Measurements from ENCODE around the gene MARCHF10.

MARCHF10 gene

DNA sequence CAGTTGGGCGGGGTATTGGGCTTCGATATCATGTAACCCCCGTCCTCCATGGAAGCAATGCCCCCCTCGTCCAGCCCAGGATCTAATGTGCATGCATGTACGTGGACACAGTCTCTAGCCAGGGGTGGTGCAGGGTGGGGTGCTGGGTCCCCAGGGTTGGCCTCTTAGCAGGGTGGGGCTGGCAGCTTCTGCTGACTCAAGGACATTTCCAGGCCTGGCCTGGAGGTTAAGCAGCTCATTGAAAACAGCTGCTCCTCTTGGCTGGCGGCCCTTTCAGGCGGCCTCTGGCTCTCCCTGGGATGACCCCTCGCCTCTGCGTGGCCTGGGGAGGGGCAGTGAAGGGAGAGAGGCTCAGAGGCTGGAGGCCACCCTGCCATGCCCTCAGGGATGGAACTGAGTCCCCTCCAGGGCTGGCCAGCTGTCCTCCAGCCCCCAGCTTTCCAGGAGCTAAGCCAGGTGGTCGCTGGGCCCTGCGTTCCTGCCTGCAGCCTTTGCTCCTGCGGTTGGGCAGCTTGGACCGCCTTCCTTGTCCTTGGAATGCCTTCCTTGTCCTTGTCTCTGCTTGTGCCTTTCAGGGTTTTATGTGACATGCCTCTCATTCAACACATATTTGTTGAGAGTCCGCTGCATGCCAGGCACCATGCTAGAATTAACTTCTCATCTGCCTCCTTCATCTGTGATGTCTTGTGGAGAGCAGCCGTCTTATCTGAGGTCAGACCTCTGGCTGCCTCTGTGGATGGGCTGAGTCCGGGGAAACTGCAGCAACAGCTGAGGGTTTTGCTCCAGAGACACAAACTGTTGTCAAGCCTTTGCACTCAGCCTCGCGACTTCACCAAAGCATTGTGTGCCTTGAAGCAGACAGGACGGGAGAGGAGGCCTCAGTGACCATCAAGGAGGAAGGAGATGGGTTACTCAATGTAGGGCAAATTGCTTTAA, 154.0 kb downstream of the MARCHF10 start:
- DNase-seq, result no peak

DNA sequence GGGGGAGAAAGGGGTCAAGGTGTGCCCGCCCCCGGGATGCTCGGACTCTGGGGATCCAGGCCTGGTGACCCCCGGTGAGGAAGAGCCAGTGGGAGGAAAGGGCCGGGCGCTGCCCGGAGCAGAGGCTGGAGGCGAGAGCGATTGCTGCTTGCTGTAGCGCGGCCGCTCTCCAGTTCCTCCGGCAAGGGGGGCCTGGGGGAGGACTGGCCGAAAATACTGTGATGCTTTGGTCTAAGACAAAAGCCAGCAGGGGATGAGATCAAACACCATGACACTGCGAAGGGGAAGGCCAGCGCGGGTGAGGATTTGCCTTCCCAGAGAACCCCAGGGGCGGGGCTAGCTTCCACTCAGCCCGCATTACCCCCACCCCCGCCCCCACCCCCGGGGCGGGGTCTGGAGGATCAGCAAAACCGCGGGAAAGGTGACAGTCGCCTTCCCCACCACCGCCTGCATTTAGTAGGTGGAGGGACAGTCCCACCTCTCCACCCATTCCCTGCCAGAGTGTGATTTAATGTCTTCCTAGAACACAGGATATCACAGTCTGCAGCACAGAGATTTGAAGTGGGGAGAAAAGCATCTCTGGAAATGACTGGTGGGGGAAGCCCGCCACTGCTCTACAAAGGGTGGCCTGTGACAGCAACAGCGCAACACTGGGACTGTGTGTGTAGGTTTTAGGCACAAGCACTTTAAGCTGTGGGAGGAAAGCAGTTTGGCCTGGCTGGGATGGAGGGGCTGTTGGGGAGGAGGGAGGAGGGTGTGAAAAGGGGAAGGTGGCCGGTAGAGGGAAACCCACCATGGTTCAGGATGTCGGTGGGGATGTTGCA, 154.9 kb downstream of the MARCHF10 start:
- peak; percentile 33 for DNase-seq

DNA sequence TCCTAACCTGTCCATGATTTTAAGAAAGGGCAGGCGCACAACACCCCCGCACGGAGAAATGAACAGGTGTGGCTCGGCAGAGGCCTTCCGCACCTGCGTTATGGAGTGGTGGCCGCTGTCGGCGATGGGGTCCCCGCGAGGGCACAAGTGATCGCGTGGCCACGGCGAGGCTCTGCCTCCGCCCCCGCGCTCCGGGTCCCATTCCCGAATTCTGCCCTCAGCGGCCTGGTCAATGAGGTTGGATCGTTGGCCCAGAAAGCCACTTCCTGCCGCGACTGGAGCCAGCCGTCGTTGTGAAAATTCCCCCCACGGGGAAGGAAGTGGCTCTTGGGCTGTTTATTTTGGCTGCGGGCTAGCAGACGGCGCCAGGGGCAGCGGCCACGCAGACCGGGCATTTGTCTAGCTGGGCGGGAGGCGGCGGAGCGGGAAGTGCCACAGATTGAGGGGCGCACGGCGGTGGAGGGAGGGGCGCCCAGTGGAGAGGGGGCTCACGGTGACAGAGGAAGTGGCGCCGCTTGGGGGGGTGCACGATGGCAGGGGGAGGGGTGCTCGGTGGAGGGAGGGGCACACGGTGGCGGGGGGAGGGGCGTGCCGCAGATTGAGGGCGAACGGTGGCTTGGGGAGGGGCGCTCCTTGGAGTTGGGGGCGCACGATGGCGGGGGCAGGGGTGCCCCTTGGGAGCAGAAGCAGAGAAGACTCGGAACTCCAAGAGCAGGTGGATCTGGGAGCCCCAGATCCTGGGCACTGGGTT, 155.7 kb downstream of the MARCHF10 start:
- DNase-seq, result peak; percentile 68
